H9 (cell line): ENCODE data around the gene MECR. TPM values are rescaled to one million over a fixed set of nuclear protein-coding genes. Genes with fewer than 3 reads are reported as not detected.

Experiments used
- DNase-seq: peaks from one replicate; pipeline ENCODE4 v3.0.0-alpha.2; 2017
- H2AFZ ChIP-seq: one replicate; pipeline ENCODE4 v1.6.1; 2013; ENCODE audit warnings: mild to moderate bottlenecking, low read length, control low read depth, moderate library complexity
- H2AK5ac ChIP-seq: 2 replicates; pipeline ENCODE4 v1.6.1; 2013; ENCODE audit warnings: low read length, control low read depth, mixed read lengths; ENCODE audit not compliant: insufficient read length
- H2BK120ac ChIP-seq: one replicate; pipeline ENCODE4 v1.6.1; 2013; ENCODE audit warnings: low read depth, mild to moderate bottlenecking, low read length, control low read depth, inconsistent platforms; ENCODE audit not compliant: poor library complexity, severe bottlenecking
- H2BK12ac ChIP-seq: 2 replicates; pipeline ENCODE4 v1.6.1; 2013; ENCODE audit warnings: low read length, control low read depth, mixed read lengths, low read depth; ENCODE audit not compliant: insufficient read length
- H2BK15ac ChIP-seq: 2 replicates; pipeline ENCODE4 v1.6.1; 2013; ENCODE audit warnings: low read depth, low read length, control low read depth
- H2BK20ac ChIP-seq: one replicate; pipeline ENCODE4 v1.6.1; 2013; ENCODE audit warnings: low read depth, mild to moderate bottlenecking, low read length, control low read depth, inconsistent platforms; ENCODE audit not compliant: poor library complexity, severe bottlenecking
- H2BK5ac ChIP-seq: 2 replicates; pipeline ENCODE4 v1.6.1; 2013; ENCODE audit warnings: low read length, control low read depth, mixed read lengths; ENCODE audit not compliant: insufficient read length
- H3K14ac ChIP-seq: 2 replicates; pipeline ENCODE4 v1.6.1; 2013; ENCODE audit warnings: low read length, control low read depth; ENCODE audit not compliant: insufficient read depth
- H3K18ac ChIP-seq: 2 replicates; pipeline ENCODE4 v1.6.1; 2013; ENCODE audit warnings: low read depth, mild to moderate bottlenecking, mixed read lengths, low read length, control low read depth; ENCODE audit not compliant: insufficient read length
- H3K23ac ChIP-seq: 2 replicates; pipeline ENCODE4 v1.6.1; 2013; ENCODE audit warnings: low read length, control low read depth, mixed read lengths, low read depth; ENCODE audit not compliant: insufficient read length
- H3K23me2 ChIP-seq: 2 replicates; pipeline ENCODE4 v1.6.1; 2013; ENCODE audit warnings: low read depth, mild to moderate bottlenecking, mixed read lengths, low read length, control low read depth; ENCODE audit not compliant: insufficient read length, poor library complexity, severe bottlenecking
- H3K27ac ChIP-seq: 2 replicates; pipeline ENCODE4 v1.5.1; 2013; ENCODE audit warnings: low read length, control low read depth, mixed read lengths, low read depth; ENCODE audit not compliant: insufficient read length
- H3K27me3 ChIP-seq: 2 replicates; pipeline ENCODE4 v1.6.1; 2013; ENCODE audit warnings: low read length, control low read depth, inconsistent platforms; ENCODE audit not compliant: insufficient read depth
- H3K4ac ChIP-seq: 2 replicates; pipeline ENCODE4 v1.6.1; 2013; ENCODE audit warnings: low read depth, mild to moderate bottlenecking, control low read depth, inconsistent platforms, low read length, moderate library complexity
- H3K4me1 ChIP-seq: 2 replicates; pipeline ENCODE4 v1.6.1; 2013; ENCODE audit warnings: low read length, control low read depth, inconsistent platforms; ENCODE audit not compliant: insufficient read depth
- H3K4me2 ChIP-seq: 2 replicates; pipeline ENCODE4 v1.6.1; 2013; ENCODE audit warnings: low read length, control low read depth, mixed read lengths; ENCODE audit not compliant: insufficient read length, insufficient read depth
- H3K56ac ChIP-seq: 2 replicates; pipeline ENCODE4 v1.6.1; 2013; ENCODE audit warnings: low read depth, mild to moderate bottlenecking, mixed read lengths, low read length, control low read depth; ENCODE audit not compliant: insufficient read length
- H3K79me1 ChIP-seq: 2 replicates; pipeline ENCODE4 v1.6.1; 2013; ENCODE audit warnings: low read depth, mild to moderate bottlenecking, moderate library complexity, low read length, control low read depth, inconsistent platforms; ENCODE audit not compliant: insufficient read depth, poor library complexity, severe bottlenecking
- H3K79me2 ChIP-seq: 2 replicates; pipeline ENCODE4 v1.6.1; 2013; ENCODE audit warnings: low read length, control low read depth, inconsistent platforms; ENCODE audit not compliant: insufficient read depth
- H3K9ac ChIP-seq: 2 replicates; pipeline ENCODE4 v1.6.1; 2013; ENCODE audit warnings: low read length, control low read depth, mixed read lengths; ENCODE audit not compliant: insufficient read length; ENCODE audit errors: extremely low read depth
- H3K9me3 ChIP-seq: one replicate; pipeline ENCODE4 v1.6.1; 2013; ENCODE audit warnings: low read depth, low read length, inconsistent platforms; ENCODE audit not compliant: control insufficient read depth
- H3T11ph ChIP-seq: one replicate; pipeline ENCODE4 v1.6.1; 2013; ENCODE audit warnings: mild to moderate bottlenecking, low read length, control low read depth, inconsistent platforms
- H4K20me1 ChIP-seq: one replicate; pipeline ENCODE4 v1.6.1; 2013; ENCODE audit not compliant: control insufficient read depth, insufficient read length, insufficient read depth
- H4K5ac ChIP-seq: 2 replicates; pipeline ENCODE4 v1.6.1; 2013; ENCODE audit warnings: low read depth, mild to moderate bottlenecking, mixed read lengths, low read length, control low read depth; ENCODE audit not compliant: insufficient read length
- H4K8ac ChIP-seq: replicated peaks from 2 replicates; pipeline ENCODE4 v1.6.1; 2013; ENCODE audit warnings: low read length, control low read depth, mixed read lengths, low read depth; ENCODE audit not compliant: insufficient read length
- H4K91ac ChIP-seq: 2 replicates; pipeline ENCODE4 v1.6.1; 2013; ENCODE audit warnings: low read depth, mild to moderate bottlenecking, moderate library complexity, mixed read lengths, low read length, control low read depth; ENCODE audit not compliant: insufficient read length
- H3K27ac Mint-ChIP-seq, 3 experiments: 2 replicates in 2 of 3; 3 replicates in 1 of 3; pipeline ENCODE4 v1.8.0; 2020 to 2021; ENCODE audit warnings: mixed read lengths in 3 of 3, mild to moderate bottlenecking in 1 of 3, moderate library complexity in 1 of 3
- H3K27me3 Mint-ChIP-seq: 2 replicates; pipeline ENCODE4 v1.8.0; 2021; ENCODE audit warnings: low read depth, mild to moderate bottlenecking, moderate library complexity, mixed read lengths
- H3K36me3 Mint-ChIP-seq, 3 experiments: 2 replicates in 2 of 3; 3 replicates in 1 of 3; pipeline ENCODE4 v1.8.0; 2020 to 2021; ENCODE audit warnings: low read depth in 3 of 3, mixed read lengths in 3 of 3; ENCODE audit not compliant: insufficient read depth in 1 of 3
- H3K4me1 Mint-ChIP-seq, 2 experiments: 2 replicates each; pipeline ENCODE4 v1.8.0; 2020; ENCODE audit warnings: mixed read lengths in 2 of 2
- H3K4me3 Mint-ChIP-seq, 2 experiments: 2 replicates in 1 of 2; 3 replicates in 1 of 2; pipeline ENCODE4 v1.8.0; 2020 to 2021; ENCODE audit warnings: mild to moderate bottlenecking in 2 of 2, mixed read lengths in 2 of 2, moderate library complexity in 1 of 2
- H3K9me3 Mint-ChIP-seq, 2 experiments: 2 replicates in 1 of 2; 3 replicates in 1 of 2; pipeline ENCODE4 v1.8.0; 2020; ENCODE audit warnings: mild to moderate bottlenecking in 2 of 2, mixed read lengths in 2 of 2, moderate library complexity in 1 of 2
- CTCF ChIP-seq: fragments of 200-600 bp; sonication (generic); conservative IDR thresholded peaks from 3 replicates; pipeline ENCODE4 v1.8.0; 2021; ENCODE audit warnings: antibody characterized with exemption, mild to moderate bottlenecking
- WGBS: extraction: QIAGEN DNeasy Blood & Tissue Kit; methylation state at CpG from one replicate; pipeline ENCODE4 v1.1.7; 2013; ENCODE audit warnings: missing lambda C conversion rate, low lambda C conversion rate, mixed read lengths; ENCODE audit not compliant: insufficient read length; ENCODE audit errors: extremely low coverage; 5-methylcytosine and 5-hydroxymethylcytosine counted together
- total RNA-seq: library from RNA; stranded (reverse); gene quantifications from 2 replicates; pipeline ENCODE4 v1.2.1, GENCODE V29; 2021

MECR gene
- total RNA-seq, 1 experiment from 2014 or later, result 30.9 TPM

- Histone ChIP-seq H3K9ac (no peak overlapping the region), H2BK5ac (no peak overlapping the region), H4K8ac (no peak overlapping the region), H3K56ac (no peak overlapping the region), H3K4me2 (no peak overlapping the region), H3T11ph (no peak overlapping the region), H2AFZ (no peak overlapping the region), H2BK15ac (no peak overlapping the region), H4K20me1 (no peaks in the 10 kb centered on the region), H3K18ac (no peak overlapping the region), H2BK12ac (no peak overlapping the region), H2AK5ac (no peak overlapping the region), H3K4ac (no peak overlapping the region), H3K14ac (no peak overlapping the region), H3K23me2 (peaks cover 8% of the 10 kb centered on the region), H3K79me2 (no peaks in the 10 kb centered on the region), H3K4me1 (no peaks in the 10 kb centered on the region), H2BK20ac (no peak overlapping the region), H2BK120ac (no peak overlapping the region), H3K9me3 (no peaks in the 10 kb centered on the region), H4K91ac (no peak overlapping the region), H3K23ac (no peak overlapping the region), H3K27me3 (no peaks in the 10 kb centered on the region), H4K5ac (no peak overlapping the region), H3K27ac (no peak overlapping the region), H3K79me1 (no peaks in the 10 kb centered on the region)
- H3K36me3 Mint-ChIP-seq, result peaks cover 8 to 20% (median 17%) of the 10 kb centered on the region in 3 experiments
- WGBS, result no CpG with 5 or more reads among the region's 4 CpGs
- DNase-seq, result no peak
- TF ChIP-seq CTCF, result no peak
- H3K27ac Mint-ChIP-seq, result no peak overlapping the region
- H3K27me3 Mint-ChIP-seq, result no peaks in the 10 kb centered on the region
- H3K9me3 Mint-ChIP-seq, result peaks cover 3% of the 10 kb centered on the region in 2 experiments; a peak in 4 of 5 replicates
- H3K4me3 Mint-ChIP-seq, result no peak overlapping the region
- H3K4me1 Mint-ChIP-seq, result peaks cover 8 to 13% of the 10 kb centered on the region in 2 experiments
Observed at GRCh38 chr1:29264773-29265389, 34.1 kb upstream of the MECR start.
